ENCODE measurements around the gene APOL6. TPM values are rescaled to one million over a fixed set of nuclear protein-coding genes. Genes with fewer than 3 reads are reported as not detected.

APOL6 gene
- total and polyA plus RNA-seq, 2 donors (not counting 3 experiments of a cell fraction or from before 2014, with no cell fraction given): 0.33 to 3.0 TPM

DNA sequence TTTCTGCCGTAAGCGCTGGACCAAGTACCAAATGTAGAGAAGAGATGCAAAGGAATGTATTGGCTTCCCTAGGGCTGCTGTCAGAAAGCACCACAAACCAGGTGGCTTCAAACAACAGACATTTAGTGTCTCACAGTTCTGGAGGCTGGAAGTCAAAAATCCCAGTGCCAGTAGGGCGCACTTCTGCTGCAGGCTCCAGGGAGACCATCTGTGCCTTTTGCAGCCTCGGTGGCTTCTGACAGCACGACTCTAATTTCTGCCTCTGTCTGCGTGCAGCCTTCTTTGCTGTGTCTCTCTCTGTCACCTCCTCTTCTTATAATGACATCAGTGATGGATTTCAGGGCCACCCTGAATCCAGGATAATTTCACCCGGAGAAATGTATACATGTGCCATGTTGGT lies 2.8 kb downstream of the APOL6 start:
- no peaks in the 10 kb centered on the region for H4K20me1 ChIP-seq (replicated peaks; ENCODE audit: control insufficient read depth, extremely low read depth, insufficient read depth, low read length)
- FAIRE-seq (no peak), DNase-seq (ENCODE audit: low read depth, low spot score) (no peak)
- ChIA-PET POLR2A (no interaction called here), CTCF (no interaction called here)
- H3K4me2 ChIP-seq (ENCODE audit: insufficient read depth, low read length): no peak overlapping the region
- peaks cover 8% of the 10 kb centered on the region for H3K4me1 ChIP-seq (ENCODE audit: control insufficient read depth, extremely low read depth, insufficient read depth, low read length)
- H2AFZ ChIP-seq (ENCODE audit: low read depth, low read length): no peak overlapping the region
- H3K27ac ChIP-seq (ENCODE audit: insufficient read depth, low read depth, low read length): no peak overlapping the region
- no peaks in the 10 kb centered on the region for H3K9me3 ChIP-seq (replicated peaks; ENCODE audit: control insufficient read depth, insufficient read depth, low read length)
- TF ChIP-seq MAX (IDR thresholded peaks at IDR 0.05; ENCODE audit: insufficient read depth, insufficient read length) (no peak), JUN (IDR thresholded peaks at IDR 0.05; ENCODE audit: borderline replicate concordance, insufficient read depth, insufficient read length, low read depth) (no peak), CTCF (IDR thresholded peaks at IDR 0.05; ENCODE audit: extremely low read depth in 1 of 2, insufficient read depth in 1 of 2, low read depth in 1 of 2, low read length in 2 of 2) (no peak), EZH2 (IDR thresholded peaks at IDR 0.05; ENCODE audit: borderline replicate concordance, low read depth, low read length, severe bottlenecking) (no peak), MYC (IDR thresholded peaks at IDR 0.05; ENCODE audit: low read depth, low read length) (no peak), GATA2 (IDR thresholded peaks at IDR 0.05; ENCODE audit: insufficient read depth, insufficient read length, low read depth, low read length) (no peak), POLR2AphosphoS5 (IDR thresholded peaks at IDR 0.05; ENCODE audit: insufficient read depth, low read depth, low read length) (no peak), POLR2A (IDR thresholded peaks at IDR 0.05; ENCODE audit: low read depth, low read length) (no peak), FOS (IDR thresholded peaks at IDR 0.05; ENCODE audit: borderline replicate concordance, insufficient read depth, low read length) (no peak)
- intact Hi-C loops (cut with micrococcal nuclease) (no loop called here), dilution Hi-C loops (cut with MboI; ENCODE audit: extremely low pct_ligation_motif_present, low sequenced_read_pairs) (no loop called here)
- H3K9ac ChIP-seq (replicated peaks; ENCODE audit: extremely low read depth, insufficient read depth, low read length): no peak overlapping the region
- H3K4me3 ChIP-seq (replicated peaks in 1 of 3; ENCODE audit: insufficient read depth in 1 of 3, low read depth in 1 of 3, low read length in 3 of 3): no peak overlapping the region
- H3K27me3 ChIP-seq (ENCODE audit: control insufficient read depth in 2 of 2, insufficient read depth in 2 of 2, low read length in 2 of 2): peaks cover 0 to 7% of the 10 kb centered on the region in 2 experiments
- no peaks in the 10 kb centered on the region for H3K36me3 ChIP-seq (ENCODE audit: control insufficient read depth in 2 of 2, extremely low read depth in 1 of 2, insufficient read depth in 2 of 2, low read length in 2 of 2)
- no peaks in the 10 kb centered on the region for H3K79me2 ChIP-seq (ENCODE audit: control insufficient read depth, insufficient read depth, low read length)
- no TSS peak for BruUV-seq (replicated peaks)
- H3K9me1 ChIP-seq (replicated peaks; ENCODE audit: control insufficient read depth, extremely low read depth, insufficient read depth, low read length): no peaks in the 10 kb centered on the region
